ENCODE measurements around the gene NHERF2.

The NHERF2 gene

DNA sequence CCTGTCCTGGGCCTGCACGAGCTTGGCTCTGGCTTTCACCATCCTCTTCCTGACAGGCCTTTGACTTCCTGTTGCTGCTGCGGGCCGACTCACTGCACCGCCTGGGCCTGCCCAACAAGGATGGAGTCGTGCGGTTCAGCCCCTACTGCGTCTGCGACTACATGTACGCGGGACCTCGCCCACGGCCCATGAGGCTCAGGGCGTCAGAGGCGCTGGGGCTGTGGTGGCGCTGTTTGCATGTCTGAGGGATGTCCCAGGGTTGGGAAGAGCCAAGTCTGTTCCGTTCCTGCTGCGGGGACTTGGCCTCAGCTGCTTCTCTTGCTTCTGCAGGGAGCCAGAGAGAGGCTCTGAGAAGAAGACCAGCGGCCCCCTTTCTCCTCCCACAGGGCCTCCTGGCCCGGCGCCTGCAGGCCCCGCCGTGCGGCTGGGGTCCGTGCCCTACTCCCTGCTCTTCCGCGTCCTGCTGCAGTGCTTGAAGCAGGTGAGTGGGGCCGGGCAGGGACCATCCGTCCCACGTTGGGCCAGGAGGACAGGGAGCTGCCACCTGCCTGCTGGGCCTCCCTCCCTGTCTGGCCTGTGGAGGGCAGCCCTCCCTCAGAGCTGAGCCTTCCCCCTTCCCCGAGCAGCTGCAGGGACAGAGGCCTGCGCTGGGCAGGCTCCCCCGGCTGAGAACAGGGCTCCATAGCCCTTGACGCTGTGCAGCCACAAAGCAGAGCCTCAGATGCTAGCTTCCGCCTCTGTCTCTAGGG is 44.9 kb downstream of the NHERF2 start:
- no peak overlapping the region for H3K4me3 ChIP-seq (ENCODE audit: low read length)
- TF ChIP-seq, protein P1, sequence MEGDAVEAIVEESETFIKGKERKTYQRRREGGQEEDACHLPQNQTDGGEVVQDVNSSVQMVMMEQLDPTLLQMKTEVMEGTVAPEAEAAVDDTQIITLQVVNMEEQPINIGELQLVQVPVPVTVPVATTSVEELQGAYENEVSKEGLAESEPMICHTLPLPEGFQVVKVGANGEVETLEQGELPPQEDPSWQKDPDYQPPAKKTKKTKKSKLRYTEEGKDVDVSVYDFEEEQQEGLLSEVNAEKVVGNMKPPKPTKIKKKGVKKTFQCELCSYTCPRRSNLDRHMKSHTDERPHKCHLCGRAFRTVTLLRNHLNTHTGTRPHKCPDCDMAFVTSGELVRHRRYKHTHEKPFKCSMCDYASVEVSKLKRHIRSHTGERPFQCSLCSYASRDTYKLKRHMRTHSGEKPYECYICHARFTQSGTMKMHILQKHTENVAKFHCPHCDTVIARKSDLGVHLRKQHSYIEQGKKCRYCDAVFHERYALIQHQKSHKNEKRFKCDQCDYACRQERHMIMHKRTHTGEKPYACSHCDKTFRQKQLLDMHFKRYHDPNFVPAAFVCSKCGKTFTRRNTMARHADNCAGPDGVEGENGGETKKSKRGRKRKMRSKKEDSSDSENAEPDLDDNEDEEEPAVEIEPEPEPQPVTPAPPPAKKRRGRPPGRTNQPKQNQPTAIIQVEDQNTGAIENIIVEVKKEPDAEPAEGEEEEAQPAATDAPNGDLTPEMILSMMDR (conservative IDR thresholded peaks at IDR 0.05; ENCODE audit: low read length): no peak
- no peak for DNase-seq (ENCODE audit: low read depth)

DNA sequence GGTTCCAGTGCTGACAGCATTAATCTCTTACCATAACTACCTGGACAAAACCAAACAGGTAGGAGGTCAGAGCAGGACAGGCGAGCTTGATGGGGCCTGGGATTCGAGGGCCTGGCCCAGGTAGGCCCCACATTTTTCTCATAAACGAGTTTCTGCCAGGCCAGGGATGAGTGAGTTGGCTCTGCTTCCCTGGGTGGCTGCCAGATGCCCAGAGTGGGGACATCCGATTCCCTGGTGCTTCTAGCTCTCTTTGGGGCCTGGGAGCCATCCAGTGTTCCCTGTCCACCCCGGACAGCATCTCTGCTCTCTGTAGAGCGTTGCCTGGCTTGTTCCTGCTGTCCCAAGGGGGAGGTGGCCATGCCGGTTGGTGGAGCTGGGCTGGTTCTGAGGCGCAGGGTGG is 46.2 kb downstream of the NHERF2 start:
- TF ChIP-seq, protein P1 (conservative IDR thresholded peaks at IDR 0.05; ENCODE audit: low read length): no peak
- H3K4me3 ChIP-seq (ENCODE audit: low read length): no peak overlapping the region
- no peak for DNase-seq (ENCODE audit: low read depth)

DNA sequence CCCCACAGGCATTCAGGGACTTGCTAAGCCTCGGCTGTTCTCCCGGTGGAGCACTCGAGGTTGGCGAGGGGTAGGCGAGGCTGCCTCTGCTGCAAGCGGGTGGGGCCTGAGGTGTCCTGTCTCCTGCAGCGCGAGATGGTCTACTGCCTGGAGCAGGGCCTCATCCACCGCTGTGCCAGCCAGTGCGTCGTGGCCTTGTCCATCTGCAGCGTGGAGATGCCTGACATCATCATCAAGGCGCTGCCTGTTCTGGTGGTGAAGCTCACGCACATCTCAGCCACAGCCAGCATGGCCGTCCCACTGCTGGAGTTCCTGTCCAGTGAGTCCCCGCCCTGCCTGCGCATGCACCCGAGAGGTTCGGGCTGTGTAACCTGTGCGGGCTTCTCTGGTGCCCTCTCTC is 47.4 kb downstream of the NHERF2 start:
- H3K4me3 ChIP-seq (ENCODE audit: low read length): no peak overlapping the region
- TF ChIP-seq, protein P1 (conservative IDR thresholded peaks at IDR 0.05; ENCODE audit: low read length): no peak
- no peak for DNase-seq (ENCODE audit: low read depth)

DNA sequence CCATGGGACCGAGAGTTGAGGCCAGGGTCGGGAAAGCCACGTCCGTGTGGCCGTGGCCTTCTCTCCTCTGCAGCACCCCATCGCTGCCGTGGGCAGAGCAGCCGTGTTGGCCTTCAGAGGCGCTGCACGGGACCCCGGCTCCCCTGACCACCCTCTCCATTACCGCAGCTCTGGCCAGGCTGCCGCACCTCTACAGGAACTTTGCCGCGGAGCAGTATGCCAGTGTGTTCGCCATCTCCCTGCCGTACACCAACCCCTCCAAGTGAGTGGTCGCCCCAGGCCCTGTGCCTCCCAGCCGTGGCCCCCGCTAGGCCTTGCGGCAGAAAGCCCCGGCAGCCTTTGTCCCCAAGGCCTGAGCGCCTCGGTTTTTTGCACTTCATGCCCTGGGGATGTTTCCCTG is 48.9 kb downstream of the NHERF2 start:
- no peak for DNase-seq (ENCODE audit: low read depth)
- no peak overlapping the region for H3K4me3 ChIP-seq (ENCODE audit: low read length)
- TF ChIP-seq, protein P1 (conservative IDR thresholded peaks at IDR 0.05; ENCODE audit: low read length): no peak

DNA sequence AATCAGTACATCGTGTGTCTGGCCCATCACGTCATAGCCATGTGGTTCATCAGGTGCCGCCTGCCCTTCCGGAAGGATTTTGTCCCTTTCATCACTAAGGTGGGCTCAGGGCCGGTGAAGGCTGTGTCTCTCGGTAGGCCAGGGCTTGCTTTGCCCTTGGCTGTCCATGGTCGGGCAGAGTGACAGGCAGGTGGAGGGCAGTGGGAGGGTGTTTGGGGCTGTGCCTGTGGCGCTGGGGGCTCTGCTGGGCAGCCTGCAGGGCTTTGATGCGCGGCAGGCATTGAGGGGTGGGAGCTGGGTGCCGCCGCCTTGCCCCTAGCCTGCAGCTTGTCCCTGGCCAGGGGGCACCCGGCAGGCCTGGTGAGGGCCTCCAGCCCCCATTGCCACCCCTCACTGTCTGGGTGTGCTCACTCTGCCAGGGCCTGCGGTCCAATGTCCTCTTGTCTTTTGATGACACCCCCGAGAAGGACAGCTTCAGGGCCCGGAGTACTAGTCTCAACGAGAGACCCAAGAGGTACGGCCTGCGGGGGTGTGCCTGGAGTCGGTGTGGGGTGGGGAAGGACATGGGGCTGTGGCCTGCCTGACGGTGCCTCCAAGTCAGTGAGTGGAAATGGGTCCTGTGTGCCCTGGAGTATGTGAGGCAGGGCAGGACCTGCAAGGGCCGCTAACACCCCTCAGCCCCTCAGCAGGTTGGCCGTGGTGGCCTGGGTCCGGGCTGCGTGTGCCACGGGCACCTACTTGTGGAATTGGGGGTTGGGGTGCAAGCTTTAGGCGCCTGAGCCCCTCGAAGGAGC is 49.6 kb downstream of the NHERF2 start:
- TF ChIP-seq, protein P1 (conservative IDR thresholded peaks at IDR 0.05; ENCODE audit: low read length): no peak
- no peak for DNase-seq (ENCODE audit: low read depth)
- H3K4me3 ChIP-seq (ENCODE audit: low read length): no peak overlapping the region

DNA sequence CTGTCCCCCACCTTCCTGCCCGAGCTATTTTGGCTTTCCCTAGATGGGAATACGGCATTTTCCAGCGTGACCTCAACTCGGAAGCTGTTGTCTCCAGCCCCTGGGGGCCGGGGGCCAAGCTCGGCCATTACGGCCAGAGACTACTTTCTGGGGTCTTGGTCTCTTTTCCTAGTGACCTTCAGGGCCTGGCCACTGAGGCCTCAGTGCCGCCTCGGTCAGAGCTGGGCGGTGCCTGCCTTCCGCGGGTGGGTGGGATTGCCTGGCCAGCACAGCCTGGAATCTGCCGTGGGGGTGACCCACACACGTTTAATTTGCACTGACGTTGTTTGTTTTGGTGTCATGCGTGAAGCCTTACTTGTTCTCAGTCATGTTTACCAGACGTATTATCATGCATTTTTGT is 50.3 kb downstream of the NHERF2 start:
- no peak for DNase-seq (ENCODE audit: low read depth)
- TF ChIP-seq, protein P1 (conservative IDR thresholded peaks at IDR 0.05; ENCODE audit: low read length): no peak
- H3K4me3 ChIP-seq (ENCODE audit: low read length): no peak overlapping the region

DNA sequence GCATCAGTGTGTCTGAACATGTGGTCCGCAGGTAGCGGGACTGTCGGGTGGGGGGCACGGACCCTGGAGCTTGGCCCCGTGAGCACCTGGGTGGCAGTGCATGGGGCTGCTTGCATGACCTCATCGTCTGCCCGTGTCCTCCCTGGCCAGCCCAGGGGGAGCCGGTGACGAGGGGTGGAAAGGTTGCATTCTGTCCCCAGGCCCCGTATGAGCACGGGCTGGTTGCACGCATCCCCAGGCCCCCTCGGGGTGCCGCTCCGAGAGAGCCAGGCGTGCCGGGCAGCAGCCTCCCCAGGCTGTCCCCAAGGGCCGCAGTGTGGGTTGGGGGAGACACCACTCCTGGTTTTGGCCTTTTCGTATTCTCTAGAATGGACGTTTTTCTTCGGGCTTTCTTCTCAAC is 51.0 kb downstream of the NHERF2 start:
- DNase-seq (ENCODE audit: low read depth): no peak
- H3K4me3 ChIP-seq (ENCODE audit: low read length): no peak overlapping the region
- TF ChIP-seq, protein P1 (conservative IDR thresholded peaks at IDR 0.05; ENCODE audit: low read length): no peak

Measured in AG10803 (cell line).